CD14-positive monocyte (primary cell): ENCODE data around the gene ATF6B. TPM values are rescaled to one million over a fixed set of nuclear protein-coding genes. Genes with fewer than 3 reads are reported as not detected.
A peak's percentile ranks its signal among the peaks of the same experiment; 100 is the strongest.

Source experiments
- DNase-seq, 3 donors: peaks; one replicate each; pipeline ENCODE4 v3.0.0-alpha.2; 2011 to 2022
- H2AFZ ChIP-seq: 2 replicates; pipeline ENCODE4 v1.6.0; 2012; ENCODE audit warnings: mild to moderate bottlenecking, low read depth, low read length, inconsistent platforms; ENCODE audit not compliant: insufficient read depth, poor library complexity, severe bottlenecking
- H3K27ac ChIP-seq, 2 donors: 1 replicate in 1 of 2; 2 replicates in 1 of 2; pipeline ENCODE4 v1.5.1; 2012 to 2013; ENCODE audit warnings: low read length in 2 of 2, control low read depth in 1 of 2, inconsistent platforms in 1 of 2, low read depth in 1 of 2, mild to moderate bottlenecking in 1 of 2
- H3K27me3 ChIP-seq, 2 donors: one replicate each; pipeline versions ENCODE4 v1.6.0 to v1.6.1; 2011 to 2013; ENCODE audit warnings: low read length in 2 of 2; ENCODE audit not compliant: control insufficient read depth in 2 of 2, insufficient read depth in 2 of 2
- H3K36me3 ChIP-seq, 2 donors: replicated peaks in 1 of 2; 1 replicate in 1 of 2; 2 replicates in 1 of 2; pipeline versions ENCODE4 v1.5.1 to v1.6.1; 2012 to 2013; ENCODE audit warnings: low read length in 2 of 2, control low read depth in 1 of 2, inconsistent platforms in 1 of 2, mild to moderate bottlenecking in 1 of 2; ENCODE audit not compliant: insufficient read depth in 2 of 2, control insufficient read depth in 1 of 2
- H3K4me1 ChIP-seq, 2 donors: 1 replicate in 1 of 2; 2 replicates in 1 of 2; pipeline versions ENCODE4 v1.5.1 to v1.6.1; 2012 to 2013; ENCODE audit warnings: low read length in 2 of 2, control low read depth in 1 of 2, inconsistent platforms in 1 of 2, mild to moderate bottlenecking in 1 of 2, moderate library complexity in 1 of 2; ENCODE audit not compliant: insufficient read depth in 2 of 2, control insufficient read depth in 1 of 2
- H3K4me2 ChIP-seq: replicated peaks from 2 replicates; pipeline ENCODE3; 2012; ENCODE audit warnings: low read length, moderate library complexity, mild to moderate bottlenecking; ENCODE audit not compliant: poor library complexity, severe bottlenecking; ENCODE audit errors: extremely low read depth
- H3K4me3 ChIP-seq, 3 experiments: fragments of 200-600 bp in 1 of 3; sonication (generic) in 1 of 3; replicated peaks in 1 of 3; 1 replicate in 2 of 3; 2 replicates in 1 of 3; pipeline ENCODE4 v1.5.1; 2011 to 2013; ENCODE audit warnings: low read length in 3 of 3, mild to moderate bottlenecking in 3 of 3, control low read depth in 2 of 3, low read depth in 2 of 3, inconsistent platforms in 1 of 3, moderate library complexity in 1 of 3
- H3K79me2 ChIP-seq: 2 replicates; pipeline ENCODE4 v1.6.0; 2012; ENCODE audit warnings: mild to moderate bottlenecking, control low read depth, inconsistent platforms, low read length, moderate library complexity; ENCODE audit not compliant: insufficient read depth
- H3K9ac ChIP-seq: 2 replicates; pipeline ENCODE4 v1.6.0; 2017; ENCODE audit warnings: low read length, mild to moderate bottlenecking; ENCODE audit not compliant: insufficient read depth, poor library complexity, severe bottlenecking
- H3K9me3 ChIP-seq, 2 donors: replicated peaks in 1 of 2; 1 replicate in 1 of 2; 2 replicates in 1 of 2; pipeline versions ENCODE4 v1.5.1 to v1.6.1; 2012 to 2013; ENCODE audit warnings: low read length in 2 of 2, control low read depth in 1 of 2; ENCODE audit not compliant: control insufficient read depth in 1 of 2, insufficient read depth in 1 of 2
- H4K20me1 ChIP-seq: 2 replicates; pipeline ENCODE4 v1.6.0; 2012; ENCODE audit warnings: mild to moderate bottlenecking, low read length, control low read depth, moderate library complexity; ENCODE audit not compliant: insufficient read depth
- H3K27ac Mint-ChIP-seq, 7 donors: one replicate each; pipeline ENCODE4 v1.8.0; 2020; ENCODE audit warnings: mild to moderate bottlenecking in 7 of 7, mixed read lengths in 7 of 7, moderate library complexity in 6 of 7, inconsistent platforms in 2 of 7
- H3K27me3 Mint-ChIP-seq, 3 donors: one replicate each; pipeline ENCODE4 v1.8.0; 2021 to 2022; ENCODE audit warnings: low read depth in 3 of 3, mild to moderate bottlenecking in 3 of 3, mixed read lengths in 3 of 3, moderate library complexity in 3 of 3, inconsistent platforms in 1 of 3
- H3K36me3 Mint-ChIP-seq, 2 donors: one replicate each; pipeline ENCODE4 v1.8.0; 2020; ENCODE audit warnings: mixed read lengths in 2 of 2, inconsistent platforms in 1 of 2, mild to moderate bottlenecking in 1 of 2
- H3K4me1 Mint-ChIP-seq: one replicate; pipeline ENCODE4 v1.8.0; 2020; ENCODE audit warnings: mild to moderate bottlenecking, mixed read lengths
- H3K4me3 Mint-ChIP-seq, 2 donors: one replicate each; pipeline ENCODE4 v1.8.0; 2020; ENCODE audit warnings: mild to moderate bottlenecking in 2 of 2, mixed read lengths in 2 of 2, moderate library complexity in 1 of 2
- H3K9me3 Mint-ChIP-seq, 7 donors: one replicate each; pipeline ENCODE4 v1.8.0; 2020 to 2022; ENCODE audit warnings: mixed read lengths in 7 of 7, mild to moderate bottlenecking in 6 of 7, moderate library complexity in 6 of 7, inconsistent platforms in 2 of 7
- WGBS: methylation state at CpG from one replicate; pipeline ENCODE4 v1.1.5; 2013; ENCODE audit warnings: missing lambda C conversion rate; ENCODE audit not compliant: insufficient coverage; 5-methylcytosine and 5-hydroxymethylcytosine counted together
- intact Hi-C, 2 donors: fragments of 100-400 bp; cut with micrococcal nuclease; formaldehyde crosslinking; loops; one replicate each; pipeline versions ENCODE4 v1.15.0 to v1.15.1; 2023
- polyA plus RNA-seq, 3 donors: library from polyadenylated mRNA; depleted of rRNA in 1 of 3; unstranded in 2 of 3; stranded (reverse) in 1 of 3; fragments of 300-500 nt in 2 of 3; fragments of >200 nt in 1 of 3; fragmentation: Illumina TruSeq in 2 of 3; gene quantifications; 1 replicate in 2 of 3; 2 replicates in 1 of 3; pipeline ENCODE4 v1.2.3, GENCODE V29; 2012 to 2021
- TF ChIP-seq, protein P1 (sequence below): fragments of 200-600 bp; IDR thresholded peaks from one replicate; pipeline ENCODE4 v1.8.0; 2022; ENCODE audit warnings: antibody characterized with exemption, mild to moderate bottlenecking

The ATF6B gene
- polyA plus RNA-seq, 3 donors = 15.7 to 147 (median 17.8) TPM

DNA sequence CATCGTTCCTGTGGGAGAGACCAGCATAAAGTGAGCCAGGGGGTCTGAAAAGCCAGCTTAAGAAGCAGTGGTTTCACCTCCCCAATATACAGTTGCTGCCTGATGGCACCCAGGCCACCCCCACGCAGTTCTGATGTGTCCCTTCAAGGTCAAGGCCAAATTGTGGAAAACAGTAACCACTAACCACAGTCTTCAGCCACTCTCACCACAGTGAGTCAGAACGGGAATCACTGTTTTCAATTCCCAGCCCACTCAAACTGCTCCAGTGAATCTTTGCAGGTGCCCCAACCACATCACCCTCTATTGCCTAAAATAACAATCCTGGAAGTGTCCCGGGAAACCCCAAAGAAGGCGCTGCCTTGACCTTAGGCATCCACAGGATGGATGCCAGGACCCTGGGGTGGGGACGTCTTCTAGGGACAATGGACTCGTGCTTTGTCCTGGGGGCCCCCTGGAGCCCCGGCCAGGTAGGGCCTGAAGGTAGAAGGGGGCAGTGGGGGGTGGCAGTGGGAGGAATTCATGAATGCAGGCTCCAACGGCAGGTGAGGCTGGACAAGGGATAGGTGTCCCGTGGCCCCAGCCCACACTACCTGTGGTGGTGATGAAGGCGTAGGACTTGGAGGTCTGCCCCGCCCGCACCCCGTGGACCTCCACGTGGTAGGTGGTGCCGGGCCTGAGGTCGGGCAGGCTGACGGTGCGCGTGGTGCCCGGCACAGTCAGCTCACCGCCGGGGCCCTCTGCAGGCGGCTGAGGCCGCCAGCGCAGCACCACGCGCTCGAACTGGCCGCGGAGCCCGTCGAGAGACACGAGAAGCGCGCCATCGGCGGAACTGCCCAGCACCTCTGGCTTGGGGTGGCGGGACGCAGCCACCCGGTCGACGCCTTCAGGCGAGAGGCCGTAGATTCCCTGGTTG, 41.1 kb downstream of the ATF6B start:
- Histone ChIP-seq H3K27me3 (peaks cover 10 to 34% of the 10 kb centered on the region in 2 donors), H3K27ac (no peak overlapping the region), H3K4me3 (no peak overlapping the region), H4K20me1 (no peaks in the 10 kb centered on the region), H3K9ac (no peak overlapping the region), H3K36me3 (no peaks in the 10 kb centered on the region), H2AFZ (no peak overlapping the region), H3K4me1 (no peaks in the 10 kb centered on the region), H3K79me2 (no peaks in the 10 kb centered on the region), H3K4me2 (no peak overlapping the region), H3K9me3 (no peaks in the 10 kb centered on the region)
- intact Hi-C loops = no loop called here
- H3K27ac Mint-ChIP-seq = no peak overlapping the region
- peaks cover 0 to 3% (median 0%) of the 10 kb centered on the region in 7 donors for H3K9me3 Mint-ChIP-seq
- H3K4me3 Mint-ChIP-seq = peak overlapping the region in 1 of 2 donors; percentile 76
- WGBS = 34% methylated on average over 40 of the region's 45 CpGs
- H3K27me3 Mint-ChIP-seq = peaks cover 31 to 67% (median 44%) of the 10 kb centered on the region in 3 donors
- no peak for DNase-seq
- H3K4me1 Mint-ChIP-seq = no peaks in the 10 kb centered on the region
- TF ChIP-seq, protein P1, sequence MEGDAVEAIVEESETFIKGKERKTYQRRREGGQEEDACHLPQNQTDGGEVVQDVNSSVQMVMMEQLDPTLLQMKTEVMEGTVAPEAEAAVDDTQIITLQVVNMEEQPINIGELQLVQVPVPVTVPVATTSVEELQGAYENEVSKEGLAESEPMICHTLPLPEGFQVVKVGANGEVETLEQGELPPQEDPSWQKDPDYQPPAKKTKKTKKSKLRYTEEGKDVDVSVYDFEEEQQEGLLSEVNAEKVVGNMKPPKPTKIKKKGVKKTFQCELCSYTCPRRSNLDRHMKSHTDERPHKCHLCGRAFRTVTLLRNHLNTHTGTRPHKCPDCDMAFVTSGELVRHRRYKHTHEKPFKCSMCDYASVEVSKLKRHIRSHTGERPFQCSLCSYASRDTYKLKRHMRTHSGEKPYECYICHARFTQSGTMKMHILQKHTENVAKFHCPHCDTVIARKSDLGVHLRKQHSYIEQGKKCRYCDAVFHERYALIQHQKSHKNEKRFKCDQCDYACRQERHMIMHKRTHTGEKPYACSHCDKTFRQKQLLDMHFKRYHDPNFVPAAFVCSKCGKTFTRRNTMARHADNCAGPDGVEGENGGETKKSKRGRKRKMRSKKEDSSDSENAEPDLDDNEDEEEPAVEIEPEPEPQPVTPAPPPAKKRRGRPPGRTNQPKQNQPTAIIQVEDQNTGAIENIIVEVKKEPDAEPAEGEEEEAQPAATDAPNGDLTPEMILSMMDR = no peak
- H3K36me3 Mint-ChIP-seq = no peaks in the 10 kb centered on the region

DNA sequence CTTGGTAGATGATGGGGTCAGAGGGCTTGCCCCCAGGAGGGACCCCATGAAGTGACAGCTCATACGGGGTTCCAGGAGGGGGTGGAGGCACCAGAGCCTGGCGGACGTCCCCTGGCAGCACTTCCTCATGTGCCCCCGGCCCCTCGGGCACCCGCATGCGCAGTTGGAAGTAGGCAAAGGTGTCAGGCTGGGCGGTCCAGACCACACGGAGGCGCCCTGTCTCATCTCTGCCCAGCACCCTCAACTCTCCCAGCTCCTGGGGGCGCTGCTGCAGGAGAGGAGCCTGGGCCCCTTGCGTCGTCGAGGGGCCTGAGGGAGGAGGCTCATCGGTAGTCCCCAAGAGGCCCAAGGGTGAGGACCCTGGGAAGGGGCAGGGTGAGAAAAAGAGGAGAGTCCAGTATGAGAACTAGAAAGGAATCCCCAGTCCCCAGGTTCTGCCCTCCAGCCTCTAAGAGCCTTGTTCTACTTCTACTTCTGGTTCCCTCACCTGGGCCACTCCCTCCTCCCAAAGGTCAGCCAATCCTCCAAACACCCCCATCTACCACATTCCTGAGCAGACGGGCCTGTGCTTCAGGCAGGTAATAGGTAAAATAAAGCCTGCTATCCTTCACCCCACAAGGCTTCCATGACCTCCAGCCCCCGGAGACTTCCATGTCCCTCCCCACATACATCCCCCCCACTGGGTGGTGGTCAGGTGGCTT, 42.1 kb downstream of the ATF6B start:
- no peak overlapping the region for H2AFZ ChIP-seq
- H3K79me2 ChIP-seq = no peaks in the 10 kb centered on the region
- TF ChIP-seq, protein P1 = no peak
- Mint-ChIP-seq H3K27ac (no peak overlapping the region), H3K4me3 (peak overlapping the region; percentile 4 to 64), H3K27me3 (peaks cover 31 to 71% (median 51%) of the 10 kb centered on the region in 3 donors), H3K4me1 (no peaks in the 10 kb centered on the region), H3K36me3 (no peaks in the 10 kb centered on the region), H3K9me3 (peaks cover 0 to 3% (median 0%) of the 10 kb centered on the region in 7 donors)
- intact Hi-C loops = no loop called here
- no peak overlapping the region for H3K4me3 ChIP-seq
- H3K9me3 ChIP-seq = no peaks in the 10 kb centered on the region
- peaks cover 10 to 34% of the 10 kb centered on the region in 2 donors for H3K27me3 ChIP-seq
- no peak for DNase-seq
- H3K4me1 ChIP-seq = no peaks in the 10 kb centered on the region
- H3K27ac ChIP-seq = no peak overlapping the region
- no peaks in the 10 kb centered on the region for H4K20me1 ChIP-seq
- no peak overlapping the region for H3K4me2 ChIP-seq
- H3K9ac ChIP-seq = no peak overlapping the region
- 81% methylated on average over 8 of the region's 17 CpGs for WGBS
- no peaks in the 10 kb centered on the region for H3K36me3 ChIP-seq
